WTC11 (cell line): Measurements from ENCODE around the gene CCDC12. TPM values are rescaled to one million over a fixed set of nuclear protein-coding genes. Genes with fewer than 3 reads are reported as not detected.
"Not testable (repeated sequence)": the region's sequence is repeated elsewhere in the genome, so short reads cannot be mapped to it uniquely, and the experiment has no call there.

Experiments
- ATAC-seq: fragments of 200-7000 bp; cut with Tn5 transposase; 2 replicates; pipeline ENCODE4 v1.10.0; 2021; ENCODE audit warnings: mild to moderate bottlenecking, moderate library complexity
- CTCF ChIA-PET: fragments of 300-600 bp; sonication (Branson Sonifier 250); formaldehyde crosslinking; loops from one replicate; lab custom pipeline; 2021; ENCODE audit warnings: antibody characterized with exemption; lab: Charles Lee
- POLR2A ChIA-PET: fragments of 350-600 bp; sonication (Branson Sonifier 250); formaldehyde crosslinking; loops from one replicate; lab custom pipeline; 2021; ENCODE audit warnings: antibody characterized with exemption; lab: Charles Lee
- DNase-seq: peaks from one replicate; pipeline ENCODE4 v3.0.0; 2021; ENCODE audit warnings: low spot score
- H3K27ac Mint-ChIP-seq: 2 replicates; pipeline ENCODE4 v1.8.0; 2021; ENCODE audit warnings: mixed read lengths
- H3K27me3 Mint-ChIP-seq: 2 replicates; pipeline ENCODE4 v1.8.0; 2021; ENCODE audit warnings: low read depth, mild to moderate bottlenecking, moderate library complexity, mixed read lengths
- H3K36me3 Mint-ChIP-seq: 2 replicates; pipeline ENCODE4 v1.8.0; 2021; ENCODE audit warnings: mixed read lengths
- H3K4me1 Mint-ChIP-seq: 2 replicates; pipeline ENCODE4 v1.8.0; 2022; ENCODE audit warnings: mixed read lengths
- H3K4me3 Mint-ChIP-seq: 2 replicates; pipeline ENCODE4 v1.8.0; 2021; ENCODE audit warnings: mild to moderate bottlenecking, moderate library complexity, mixed read lengths
- H3K9me3 Mint-ChIP-seq: 2 replicates; pipeline ENCODE4 v1.8.0; 2021; ENCODE audit warnings: mixed read lengths
- AR ChIP-seq: fragments of 250-450 bp; sonication (Bioruptor Pico); IDR thresholded peaks from 2 replicates; pipeline ENCODE4 v1.9.0; 2021; ENCODE audit warnings: mild to moderate bottlenecking
- ATF6 ChIP-seq: sonication (generic); formaldehyde crosslinking; IDR thresholded peaks from 2 replicates; pipeline ENCODE4 v1.8.1; 2023; ENCODE audit warnings: mild to moderate bottlenecking, missing genetic modification reagents
- CDX4 ChIP-seq: fragments of 250-450 bp; sonication (Bioruptor Pico); IDR thresholded peaks from 2 replicates; pipeline ENCODE4 v1.9.0; 2021; ENCODE audit warnings: moderate library complexity, mild to moderate bottlenecking, inconsistent platforms, borderline replicate concordance
- E2F1 ChIP-seq: sonication (generic); formaldehyde crosslinking; IDR thresholded peaks from 2 replicates; pipeline ENCODE4 v1.8.0; 2022; ENCODE audit warnings: mild to moderate bottlenecking, missing genetic modification reagents
- FOXP1 ChIP-seq: sonication (generic); formaldehyde crosslinking; IDR thresholded peaks from 2 replicates; pipeline ENCODE4 v1.8.0; 2022; ENCODE audit warnings: missing genetic modification reagents, mild to moderate bottlenecking, moderate library complexity, borderline replicate concordance
- IRF2 ChIP-seq: sonication (generic); formaldehyde crosslinking; IDR thresholded peaks from 2 replicates; pipeline ENCODE4 v1.8.0; 2022; ENCODE audit warnings: low read depth, missing genetic modification reagents, borderline replicate concordance
- JAZF1 ChIP-seq: fragments of 250-450 bp; sonication (Bioruptor Pico); IDR thresholded peaks from 2 replicates; pipeline ENCODE4 v1.9.0; 2021; ENCODE audit warnings: moderate library complexity, mild to moderate bottlenecking, inconsistent platforms
- MAX ChIP-seq: sonication (generic); formaldehyde crosslinking; IDR thresholded peaks from 2 replicates; pipeline ENCODE4 v1.8.0; 2022; ENCODE audit warnings: mild to moderate bottlenecking, missing genetic modification reagents
- MYBL2 ChIP-seq: sonication (generic); formaldehyde crosslinking; IDR thresholded peaks from 2 replicates; pipeline ENCODE4 v1.8.1; 2023; ENCODE audit warnings: mild to moderate bottlenecking, moderate library complexity, missing genetic modification reagents
- NFE2L1 ChIP-seq: sonication (generic); formaldehyde crosslinking; IDR thresholded peaks from 2 replicates; pipeline ENCODE4 v1.8.1; 2023; ENCODE audit warnings: missing genetic modification reagents
- NR1H2 ChIP-seq: sonication (generic); formaldehyde crosslinking; IDR thresholded peaks from 2 replicates; pipeline ENCODE4 v1.9.0; 2021; ENCODE audit warnings: mild to moderate bottlenecking, moderate library complexity, missing genetic modification reagents
- RORB ChIP-seq: fragments of 250-450 bp; sonication (Bioruptor Pico); IDR thresholded peaks from 2 replicates; pipeline ENCODE4 v1.9.0; 2021; ENCODE audit warnings: mild to moderate bottlenecking
- SP1 ChIP-seq: sonication (generic); formaldehyde crosslinking; conservative IDR thresholded peaks from 2 replicates; pipeline ENCODE4 v1.8.1; 2022; ENCODE audit warnings: missing genetic modification reagents
- TCF7 ChIP-seq: sonication (generic); formaldehyde crosslinking; IDR thresholded peaks from 2 replicates; pipeline ENCODE4 v1.8.0; 2022; ENCODE audit warnings: mild to moderate bottlenecking, low read depth, missing genetic modification reagents, moderate library complexity
- TEAD1 ChIP-seq: sonication (generic); formaldehyde crosslinking; IDR thresholded peaks from 2 replicates; pipeline ENCODE4 v1.8.0; 2022; ENCODE audit warnings: mild to moderate bottlenecking, missing genetic modification reagents
- ZBTB21 ChIP-seq: sonication (generic); formaldehyde crosslinking; IDR thresholded peaks from 2 replicates; pipeline ENCODE4 v1.8.1; 2023; ENCODE audit warnings: mild to moderate bottlenecking, missing genetic modification reagents, borderline replicate concordance
- ZBTB43 ChIP-seq: sonication (generic); formaldehyde crosslinking; IDR thresholded peaks from 2 replicates; pipeline ENCODE4 v1.8.1; 2023; ENCODE audit warnings: mild to moderate bottlenecking, missing genetic modification reagents
- ZNF263 ChIP-seq: sonication (generic); formaldehyde crosslinking; IDR thresholded peaks from 2 replicates; pipeline ENCODE4 v1.8.1; 2022; ENCODE audit warnings: low read depth, mild to moderate bottlenecking, moderate library complexity, missing genetic modification reagents
- ZNF423 ChIP-seq: fragments of 250-450 bp; sonication (Bioruptor Pico); IDR thresholded peaks from 2 replicates; pipeline ENCODE4 v2.1.2; 2022; ENCODE audit warnings: mild to moderate bottlenecking, moderate library complexity
- ZNF532 ChIP-seq: fragments of 250-450 bp; sonication (Bioruptor Pico); IDR thresholded peaks from 2 replicates; pipeline ENCODE4 v1.9.0; 2021; ENCODE audit warnings: mild to moderate bottlenecking, borderline replicate concordance
- ZNF671 ChIP-seq: fragments of 250-450 bp; sonication (Bioruptor Pico); IDR thresholded peaks from 2 replicates; pipeline ENCODE4 v1.8.0; 2021; ENCODE audit warnings: mild to moderate bottlenecking
- total RNA-seq: library from RNA; stranded (reverse); gene quantifications from 3 replicates; pipeline ENCODE4 v1.2.3, GENCODE V29; 2021

CCDC12 gene
- total RNA-seq, 1 experiment from 2014 or later: 59.1 TPM

- DNase-seq (no peak), ATAC-seq (no peak)
- Mint-ChIP-seq H3K4me3 (no peak overlapping the region), H3K27me3 (no peaks in the 10 kb centered on the region), H3K36me3 (peaks cover 22% of the 10 kb centered on the region), H3K9me3 (peaks cover 16% of the 10 kb centered on the region), H3K27ac (no peak overlapping the region), H3K4me1 (no peaks in the 10 kb centered on the region)
- ChIA-PET POLR2A (no interaction called here), CTCF (interaction anchor here (0.8 to 2.2 kb wide), 5 partner anchors 10 to 85 kb away, joined by 3 to 13 read pairs (median 5); no protein-coding TSS in a partner anchor)
- TF ChIP-seq CDX4 (CRISPR knock-in tag): no peak
- no peak for TF ChIP-seq FOXP1
- TF ChIP-seq MAX (CRISPR knock-in tag): no peak
- TF ChIP-seq TEAD1 (CRISPR knock-in tag): no peak
- no peak for TF ChIP-seq ATF6 (CRISPR knock-in tag)
- no peak for TF ChIP-seq ZBTB21
- no peak for TF ChIP-seq JAZF1 (CRISPR knock-in tag)
- no peak for TF ChIP-seq IRF2 (CRISPR knock-in tag)
- TF ChIP-seq ZBTB43 (CRISPR knock-in tag): no peak
- TF ChIP-seq ZNF263 (CRISPR knock-in tag): no peak
Measured at GRCh38 chr3:46913644-46914043, 62.9 kb downstream of the CCDC12 start.

- CTCF ChIA-PET: interaction anchor here (0.8 to 2.3 kb wide), 3 partner anchors 11 to 68 kb away, joined by 3 to 13 read pairs (median 7); no protein-coding TSS in a partner anchor
- Mint-ChIP-seq H3K9me3 (peaks cover 11% of the 10 kb centered on the region), H3K4me1 (no peaks in the 10 kb centered on the region), H3K27me3 (no peaks in the 10 kb centered on the region), H3K36me3 (peaks cover 15% of the 10 kb centered on the region), H3K27ac (no peak overlapping the region), H3K4me3 (no peak overlapping the region)
- no peak for ATAC-seq
- TF ChIP-seq ZNF671 (CRISPR knock-in tag) (no peak), TCF7 (CRISPR knock-in tag) (no peak), ZNF423 (CRISPR knock-in tag) (no peak), NR1H2 (no peak), MYBL2 (CRISPR knock-in tag) (no peak), E2F1 (CRISPR knock-in tag) (no peak), SP1 (no peak), AR (CRISPR knock-in tag) (no peak), NFE2L1 (CRISPR knock-in tag) (no peak), RORB (no peak), ZNF532 (no peak)
- POLR2A ChIA-PET: no interaction called here
- no peak for DNase-seq
Measured at GRCh38 chr3:46912986-46913385, 63.6 kb downstream of the CCDC12 start.

- H3K36me3 Mint-ChIP-seq, H3K9me3 Mint-ChIP-seq, H3K4me1 Mint-ChIP-seq, H3K27me3 Mint-ChIP-seq, H3K27ac Mint-ChIP-seq, POLR2A ChIA-PET, DNase-seq, H3K4me3 Mint-ChIP-seq, ATAC-seq: not testable (repeated sequence)
- CTCF ChIA-PET: interaction anchor here (1.3 to 2.3 kb wide), 3 partner anchors 13 to 193 kb away, joined by 3 to 10 read pairs (median 4); partner anchors contain the start of gene PRSS50
Measured at GRCh38 chr3:46910914-46911313, 65.6 kb downstream of the CCDC12 start.
